HCT116 (cell line): ENCODE measurements around the gene CEND1. TPM values are rescaled to one million over a fixed set of nuclear protein-coding genes. Genes with fewer than 3 reads are reported as not detected.

ENCODE experiments used
- ATAC-seq: fragments of 200-7000 bp; cut with Tn5 transposase; 2 replicates; pipeline ENCODE4 v1.9.1; 2020; ENCODE audit warnings: mild to moderate bottlenecking, moderate library complexity
- BruUV-seq: library from RNA; stranded (reverse); fragments of 400-500 nt; replicated peaks from 2 replicates; lab custom pipeline; 2021; lab: Mats Ljungman, UMichigan
- CTCF ChIA-PET: fragments of 300-600 bp; sonication (Branson Sonifier 250); formaldehyde crosslinking; loops from one replicate; lab custom pipeline; 2021; ENCODE audit warnings: antibody characterized with exemption; lab: Charles Lee
- POLR2A ChIA-PET: fragments of 300-600, 350-600 bp; sonication (Branson Sonifier 250); formaldehyde crosslinking; loops from one replicate; lab custom pipeline; 2021; ENCODE audit warnings: antibody characterized with exemption; lab: Charles Lee
- RAD21 ChIA-PET, 2 experiments: fragments of 300-600 bp; sonication (Branson Sonifier 250); formaldehyde crosslinking; loops; one replicate each; lab custom pipeline; 2023; ENCODE audit warnings: low total read pairs in 2 of 2; ENCODE audit not compliant: uncharacterized antibody in 2 of 2, unreplicated experiment in 2 of 2, low non-redundant PET in 1 of 2; lab: Charles Lee
- DNase-seq: peaks from one replicate; pipeline ENCODE4 v3.0.0-alpha.2; 2010; ENCODE audit warnings: low read depth, low spot score
- H2AFZ ChIP-seq: fragments of 200-600 bp; shearing (Covaris generic), sonication (generic); 2 replicates; pipeline ENCODE4 v1.6.1; 2017; ENCODE audit warnings: low read depth, mixed run types, mixed read lengths, antibody characterized with exemption, low read length; ENCODE audit not compliant: poor library complexity, severe bottlenecking
- H3K27ac ChIP-seq: 2 replicates; pipeline ENCODE4 v1.5.1; 2012; ENCODE audit warnings: low read depth, low read length
- H3K27me3 ChIP-seq: fragments of 200-600 bp; sonication (generic); 2 replicates; pipeline ENCODE4 v1.6.1; 2016; ENCODE audit warnings: mixed run types, low read length, mixed read lengths; ENCODE audit not compliant: insufficient read depth
- H3K36me3 ChIP-seq, 2 experiments: fragments of 200-500 bp in 1 of 2; fragments of 200-600 bp in 1 of 2; sonication (Bioruptor generic) in 1 of 2; sonication (generic) in 1 of 2; 2 replicates each; pipeline versions ENCODE4 v1.5.1 to v1.6.1; 2014 to 2016; ENCODE audit warnings: low read length in 2 of 2, inconsistent platforms in 1 of 2, mixed read lengths in 1 of 2, mixed run types in 1 of 2; ENCODE audit not compliant: insufficient read depth in 2 of 2, control insufficient read depth in 1 of 2
- H3K4me1 ChIP-seq, 2 experiments: fragments of 200-600 bp in 1 of 2; sonication (generic) in 1 of 2; 2 replicates each; pipeline versions ENCODE4 v1.5.1 to v1.6.1; 2012 to 2017; ENCODE audit warnings: low read length in 2 of 2, inconsistent platforms in 1 of 2, mild to moderate bottlenecking in 1 of 2, mixed read lengths in 1 of 2, mixed run types in 1 of 2, moderate library complexity in 1 of 2; ENCODE audit not compliant: insufficient read depth in 2 of 2, control insufficient read depth in 1 of 2
- H3K4me2 ChIP-seq: fragments of 200-600 bp; sonication (generic); 2 replicates; pipeline ENCODE4 v1.6.1; 2017; ENCODE audit warnings: mixed run types, low read length, mixed read lengths
- H3K4me3 ChIP-seq, 2 experiments: fragments of 200-600 bp in 1 of 2; sonication (generic) in 1 of 2; replicated peaks in 1 of 2; 2 replicates each; pipeline ENCODE4 v1.5.1; 2011 to 2016; ENCODE audit warnings: low read length in 2 of 2, control low read depth in 1 of 2, low read depth in 1 of 2, mild to moderate bottlenecking in 1 of 2, mixed read lengths in 1 of 2, mixed run types in 1 of 2
- H3K79me2 ChIP-seq: fragments of 200-600 bp; sonication (generic); 2 replicates; pipeline ENCODE4 v1.6.1; 2017; ENCODE audit warnings: mild to moderate bottlenecking, mixed run types, low read length, moderate library complexity, mixed read lengths; ENCODE audit not compliant: insufficient read depth
- H3K9ac ChIP-seq: fragments of 200-600 bp; sonication (generic); 2 replicates; pipeline ENCODE4 v1.6.1; 2016; ENCODE audit warnings: low read length, mixed read lengths
- H3K9me2 ChIP-seq: fragments of 200-600 bp; sonication (generic), shearing (Covaris generic); 2 replicates; pipeline ENCODE4 v1.6.1; 2017; ENCODE audit warnings: mixed run types, mild to moderate bottlenecking, moderate library complexity; ENCODE audit not compliant: insufficient read depth
- H3K9me3 ChIP-seq, 2 experiments: fragments of 200-500 bp in 1 of 2; fragments of 200-600 bp in 1 of 2; sonication (Bioruptor generic) in 1 of 2; sonication (generic) in 1 of 2; 2 replicates each; pipeline ENCODE4 v1.6.1; 2014 to 2017; ENCODE audit warnings: low read length in 2 of 2, mixed read lengths in 2 of 2, inconsistent platforms in 1 of 2, low read depth in 1 of 2, mild to moderate bottlenecking in 1 of 2, mixed run types in 1 of 2, moderate library complexity in 1 of 2; ENCODE audit not compliant: control insufficient read depth in 1 of 2, insufficient read depth in 1 of 2
- H4K20me1 ChIP-seq: fragments of 200-600 bp; sonication (generic), shearing (Covaris generic); 2 replicates; pipeline ENCODE4 v1.6.1; 2017; ENCODE audit warnings: mixed run types, mild to moderate bottlenecking, moderate library complexity; ENCODE audit not compliant: insufficient read depth
- CBX3 ChIP-seq: IDR thresholded peaks from 2 replicates; pipeline ENCODE4 v1.6.1; 2012; ENCODE audit warnings: low read depth
- ELF1 ChIP-seq: IDR thresholded peaks from 2 replicates; pipeline ENCODE4 v1.6.1; 2012; ENCODE audit warnings: low read depth, borderline replicate concordance
- EZH2phosphoT487 ChIP-seq: fragments of 200-600 bp; IDR thresholded peaks from 2 replicates; pipeline ENCODE4 v1.6.1; 2018; ENCODE audit warnings: antibody characterized with exemption, borderline replicate concordance
- JUND ChIP-seq: IDR thresholded peaks from 2 replicates; pipeline ENCODE4 v1.6.1; 2012
- POLR2A ChIP-seq: IDR thresholded peaks from 2 replicates; pipeline ENCODE4 v1.7.0; 2011; ENCODE audit warnings: borderline replicate concordance; ENCODE audit not compliant: insufficient read depth, insufficient read length; ENCODE audit errors: extremely low read depth
- POLR2AphosphoS5 ChIP-seq: IDR thresholded peaks from 2 replicates; pipeline ENCODE4 v1.6.1; 2011; ENCODE audit warnings: mild to moderate bottlenecking, low read depth, low read length, moderate library complexity
- YY1 ChIP-seq: IDR thresholded peaks from 2 replicates; pipeline ENCODE4 v1.6.1; 2011; ENCODE audit warnings: low read length, low read depth, moderate library complexity, mild to moderate bottlenecking; ENCODE audit not compliant: insufficient replicate concordance; ENCODE audit errors: extremely low read depth
- ZFX ChIP-seq: fragments of 450-650 bp; IDR thresholded peaks from 2 replicates; pipeline ENCODE4 v1.6.1; 2017
- ZNF274 ChIP-seq: fragments of 200-500 bp; sonication (Bioruptor generic); IDR thresholded peaks from 2 replicates; pipeline ENCODE4 v1.6.1; 2014; ENCODE audit warnings: mild to moderate bottlenecking, low read depth, low read length, inconsistent platforms
- intact Hi-C: fragments of 100-400 bp; cut with micrococcal nuclease; formaldehyde crosslinking; loops from 2 replicates; pipeline ENCODE4 v1.10.0; 2022
- total RNA-seq: library from RNA; stranded (reverse); gene quantifications from one replicate; pipeline ENCODE4 v1.2.1, GENCODE V29; 2021; ENCODE audit not compliant: unreplicated experiment
- TF ChIP-seq, protein P1 (sequence below): IDR thresholded peaks from 2 replicates; pipeline ENCODE4 v1.6.1; 2011; ENCODE audit warnings: mild to moderate bottlenecking, low read length, moderate library complexity; ENCODE audit not compliant: insufficient replicate concordance; ENCODE audit errors: extremely low read depth

The CEND1 gene
- total RNA-seq, 1 experiment from 2014 or later, result 0.27 TPM

DNA sequence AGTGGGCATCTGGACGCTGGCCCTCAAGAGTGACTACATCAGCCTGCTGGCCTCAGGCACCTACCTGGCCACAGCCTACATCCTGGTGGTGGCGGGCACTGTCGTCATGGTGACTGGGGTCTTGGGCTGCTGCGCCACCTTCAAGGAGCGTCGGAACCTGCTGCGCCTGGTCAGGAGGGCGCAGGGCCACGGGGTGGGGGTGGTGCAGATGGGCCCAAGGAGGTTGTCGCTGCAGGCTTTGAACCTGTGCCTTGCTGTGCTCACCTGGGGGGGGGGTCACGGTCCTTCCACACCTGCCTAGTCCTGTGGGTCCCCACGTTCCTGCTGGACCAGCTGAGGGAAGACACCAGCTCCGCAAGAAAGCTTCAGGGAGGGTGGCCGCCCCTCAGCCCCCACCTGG is 46.4 kb upstream of the CEND1 start:
- peaks cover 3 to 44% of the 10 kb centered on the region in 2 experiments; a peak in 3 of 4 replicates for H3K36me3 ChIP-seq
- peak overlapping the region; percentile 97 for H3K27ac ChIP-seq
- H3K27me3 ChIP-seq, result no peaks in the 10 kb centered on the region
- no peak overlapping the region for H3K4me3 ChIP-seq
- RAD21 ChIA-PET, result no interaction called here
- POLR2A ChIA-PET, result no interaction called here
- no peak for TF ChIP-seq ZFX
- no peak for TF ChIP-seq ELF1
- TF ChIP-seq ZNF274, result no peak
- no peak for TF ChIP-seq POLR2A
- H3K4me1 ChIP-seq, result peaks cover 43 to 84% of the 10 kb centered on the region in 2 experiments
- H3K9me2 ChIP-seq, result no peaks in the 10 kb centered on the region
- H4K20me1 ChIP-seq, result peaks cover 23% of the 10 kb centered on the region; the same call in 1 of the 2 replicates
- intact Hi-C loops, result no loop called here
- H2AFZ ChIP-seq, result no peak overlapping the region
- H3K4me2 ChIP-seq, result no peak overlapping the region
- ATAC-seq (no peak), DNase-seq (no peak)
- no peak overlapping the region for H3K9ac ChIP-seq
- BruUV-seq, result no TSS peak
- CTCF ChIA-PET, result no interaction called here
- H3K79me2 ChIP-seq, result peaks cover 80% of the 10 kb centered on the region
- H3K9me3 ChIP-seq, result no peaks in the 10 kb centered on the region

GRCh38 chr11:834371-835316 is 44.8 kb upstream of the CEND1 start:
- peaks cover 35 to 72% of the 10 kb centered on the region in 2 experiments for H3K4me1 ChIP-seq
- DNase-seq (peak; percentile 72), ATAC-seq (peak; percentile 63)
- BruUV-seq, result TSS peak; percentile 70
- H4K20me1 ChIP-seq, result peaks cover 11% of the 10 kb centered on the region; the same call in 1 of the 2 replicates
- ChIA-PET CTCF (interaction anchor here (1.1 kb wide), 2 partner anchors 9 to 22 kb away, joined by 3 to 5 read pairs; no protein-coding TSS in a partner anchor), POLR2A (interaction anchor here (0.6 to 2.2 kb wide), 10 partner anchors 9 to 259 kb away, joined by 3 to 26 read pairs (median 4); partner anchors contain the start of genes PIDD1 and RPLP2), RAD21 (interaction anchor here (0.9 to 1.1 kb wide), 2 partner anchors 9 kb away, joined by 3 read pairs; no protein-coding TSS in a partner anchor)
- H3K27me3 ChIP-seq, result no peaks in the 10 kb centered on the region
- TF ChIP-seq POLR2AphosphoS5 (peak; percentile 72; the same call in 1 of the 2 replicates), CBX3 (no peak), EZH2phosphoT487 (no peak), ZFX (peak; percentile 14; the same call in 1 of the 2 replicates), JUND (no peak), YY1 (peak; percentile 73)
- TF ChIP-seq, protein P1, sequence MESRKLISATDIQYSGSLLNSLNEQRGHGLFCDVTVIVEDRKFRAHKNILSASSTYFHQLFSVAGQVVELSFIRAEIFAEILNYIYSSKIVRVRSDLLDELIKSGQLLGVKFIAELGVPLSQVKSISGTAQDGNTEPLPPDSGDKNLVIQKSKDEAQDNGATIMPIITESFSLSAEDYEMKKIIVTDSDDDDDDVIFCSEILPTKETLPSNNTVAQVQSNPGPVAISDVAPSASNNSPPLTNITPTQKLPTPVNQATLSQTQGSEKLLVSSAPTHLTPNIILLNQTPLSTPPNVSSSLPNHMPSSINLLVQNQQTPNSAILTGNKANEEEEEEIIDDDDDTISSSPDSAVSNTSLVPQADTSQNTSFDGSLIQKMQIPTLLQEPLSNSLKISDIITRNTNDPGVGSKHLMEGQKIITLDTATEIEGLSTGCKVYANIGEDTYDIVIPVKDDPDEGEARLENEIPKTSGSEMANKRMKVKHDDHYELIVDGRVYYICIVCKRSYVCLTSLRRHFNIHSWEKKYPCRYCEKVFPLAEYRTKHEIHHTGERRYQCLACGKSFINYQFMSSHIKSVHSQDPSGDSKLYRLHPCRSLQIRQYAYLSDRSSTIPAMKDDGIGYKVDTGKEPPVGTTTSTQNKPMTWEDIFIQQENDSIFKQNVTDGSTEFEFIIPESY, result peak; percentile 40
- H3K4me3 ChIP-seq, result peak overlapping the region; percentile 82 to 90
- H3K9ac ChIP-seq, result peak overlapping the region; percentile 93
- peak overlapping the region; percentile 96 for H3K27ac ChIP-seq
- H2AFZ ChIP-seq, result no peak overlapping the region
- no peaks in the 10 kb centered on the region for H3K9me3 ChIP-seq
- H3K79me2 ChIP-seq, result peaks cover 64% of the 10 kb centered on the region
- peak overlapping the region; percentile 96 for H3K4me2 ChIP-seq
- H3K36me3 ChIP-seq, result peaks cover 3 to 29% of the 10 kb centered on the region in 2 experiments; a peak in 2 of 4 replicates
- intact Hi-C loops, result no loop called here
- no peaks in the 10 kb centered on the region for H3K9me2 ChIP-seq
